GM12874 (cell line): ENCODE measurements around the gene ATXN1.

Experiments
- CTCF ChIP-seq: IDR thresholded peaks from 2 replicates; pipeline ENCODE4 v1.5.1; 2011; ENCODE audit warnings: low read depth, mild to moderate bottlenecking, control low read depth, low read length, moderate library complexity; ENCODE audit not compliant: insufficient read depth

ATXN1 gene

GRCh38 chr6:16332175-16332542 is 429.1 kb downstream of the ATXN1 start:
- peak; percentile 78 for TF ChIP-seq CTCF

- TF ChIP-seq CTCF: peak; percentile 83
Observed at GRCh38 chr6:16331384-16332174, 429.7 kb downstream of the ATXN1 start.

- no peak for TF ChIP-seq CTCF
Observed at GRCh38 chr6:16329233-16329632, 432.0 kb downstream of the ATXN1 start.

DNA sequence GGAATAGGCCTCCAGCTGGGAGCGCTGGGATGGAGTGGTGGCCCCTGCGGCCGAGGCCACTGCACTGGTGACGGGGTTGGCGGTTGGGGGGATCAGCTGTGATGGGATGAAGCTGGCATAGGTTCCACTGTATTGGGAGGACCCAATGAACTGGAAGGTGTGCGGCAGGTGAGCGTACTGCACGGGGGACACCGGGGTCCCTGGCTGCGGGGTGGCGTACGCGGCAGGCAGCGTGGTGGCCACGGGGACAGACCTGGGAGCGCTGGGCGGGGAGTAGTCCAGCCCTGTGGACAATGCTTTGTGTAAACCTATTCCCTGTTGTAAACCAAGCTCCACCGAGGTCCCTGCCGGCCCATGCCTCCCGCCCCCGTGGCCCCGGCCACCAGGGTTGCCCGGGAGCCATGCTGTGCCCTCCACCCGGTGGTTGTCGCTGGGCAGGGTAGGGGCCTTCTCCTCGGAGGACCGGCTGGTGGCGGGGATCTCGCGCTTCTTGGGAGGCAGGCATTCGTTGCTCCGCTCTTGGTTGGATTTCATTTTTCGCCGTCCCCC is 433.4 kb downstream of the ATXN1 start:
- no peak for TF ChIP-seq CTCF

GRCh38 chr6:16326971-16327776 is 434.1 kb downstream of the ATXN1 start:
- TF ChIP-seq CTCF: no peak

DNA sequence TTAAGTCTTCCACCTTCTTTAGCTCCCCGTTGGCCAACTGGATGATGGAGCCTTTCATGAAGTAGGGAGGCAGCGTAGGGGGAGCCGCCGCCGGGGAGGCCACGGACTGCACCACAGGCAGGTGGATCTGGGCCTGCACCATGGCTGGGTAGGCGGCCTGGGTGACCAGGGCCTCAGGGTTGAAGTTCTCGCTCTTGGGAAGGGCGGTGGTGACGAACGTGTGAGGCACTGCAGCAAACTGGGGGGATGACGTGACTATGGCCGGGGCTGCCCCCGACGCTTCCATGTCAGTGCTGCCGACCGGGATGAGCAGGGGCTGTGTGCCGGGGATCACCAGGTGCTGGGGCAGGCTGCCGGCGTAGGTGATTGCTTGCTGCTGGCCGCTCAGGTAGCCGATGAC is 434.7 kb downstream of the ATXN1 start:
- no peak for TF ChIP-seq CTCF

DNA sequence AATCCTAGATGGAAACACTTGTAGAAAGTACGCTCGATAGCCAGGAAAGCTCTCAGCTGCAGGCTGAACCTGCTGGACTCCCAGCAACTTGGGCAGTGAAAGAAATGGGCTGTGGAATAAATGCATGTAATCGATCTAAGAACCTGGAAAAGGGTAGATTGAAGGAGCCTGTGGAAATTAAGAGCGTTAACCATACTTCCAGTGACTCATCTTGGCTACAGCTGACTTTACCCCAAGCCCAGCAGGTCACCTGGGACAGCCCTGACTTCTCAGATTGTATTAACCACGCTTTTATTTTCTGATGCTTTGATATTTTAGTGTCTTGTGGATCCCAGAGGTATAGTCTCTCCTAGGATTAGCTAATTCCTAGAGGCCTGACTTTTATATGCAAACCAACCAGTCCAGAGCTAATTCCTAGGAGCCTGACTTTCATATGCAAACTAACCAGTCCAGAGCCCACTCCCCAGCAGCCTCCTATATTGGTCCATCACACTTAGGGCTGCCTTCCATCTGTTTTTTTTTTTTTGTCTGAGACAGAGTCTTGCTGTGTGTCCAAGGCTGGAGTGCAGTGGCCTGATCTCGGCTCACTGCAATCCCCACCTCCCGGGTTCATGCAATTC is 436.5 kb downstream of the ATXN1 start:
- no peak for TF ChIP-seq CTCF
